ENCODE results near the gene TLR3.

GRCh38 chr4:186019269-186019668 lies 49.7 kb upstream of the TLR3 start:
- TF ChIP-seq CTCF (IDR thresholded peaks at IDR 0.05) (no peak), POLR2A (IDR thresholded peaks at IDR 0.05) (no peak), EP300 (IDR thresholded peaks at IDR 0.05) (no peak)
